ENCODE data around the gene KRTAP16-1. TPM values are rescaled to one million over a fixed set of nuclear protein-coding genes. Genes with fewer than 3 reads are reported as not detected.

Gene KRTAP16-1
- total RNA-seq, 1 experiment from 2014 or later = not detected

DNA sequence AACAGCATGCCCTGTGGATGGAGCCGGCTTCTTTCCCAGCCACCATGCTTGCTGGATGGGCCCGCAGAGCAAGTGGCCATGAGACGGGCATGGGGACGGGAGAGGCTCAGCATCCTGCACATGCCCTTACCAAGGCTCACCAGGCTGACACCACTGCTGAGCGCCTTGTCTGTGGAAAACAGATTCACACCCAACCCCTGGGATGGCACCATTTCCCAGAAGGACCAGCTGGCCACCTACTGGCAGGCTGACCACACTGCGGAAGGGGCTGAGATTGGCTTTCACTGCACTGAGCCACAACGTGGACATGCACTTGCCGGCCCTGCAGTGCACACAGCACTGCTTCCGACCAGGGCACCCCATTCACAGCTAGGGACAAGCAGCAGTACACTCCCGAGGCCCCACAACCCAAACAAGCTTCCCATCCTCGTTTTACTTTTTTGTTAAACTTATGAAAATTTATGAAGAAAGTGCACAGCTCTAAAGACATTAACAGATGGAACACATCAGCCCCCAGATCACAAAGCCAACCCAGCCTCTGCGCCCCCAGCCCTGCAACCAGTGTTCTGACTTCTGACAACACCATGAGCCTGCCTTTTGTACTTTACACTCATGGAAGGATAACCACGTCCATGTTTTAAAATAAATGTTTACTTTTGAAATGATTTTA is 20.3 kb upstream of the KRTAP16-1 start:
- BruUV-seq (replicated peaks) = no TSS peak
- POLR2A ChIA-PET (ENCODE audit: low non-redundant PET) = no interaction called here
- DNase-seq (ENCODE audit: low spot score) = peak; percentile 59

DNA sequence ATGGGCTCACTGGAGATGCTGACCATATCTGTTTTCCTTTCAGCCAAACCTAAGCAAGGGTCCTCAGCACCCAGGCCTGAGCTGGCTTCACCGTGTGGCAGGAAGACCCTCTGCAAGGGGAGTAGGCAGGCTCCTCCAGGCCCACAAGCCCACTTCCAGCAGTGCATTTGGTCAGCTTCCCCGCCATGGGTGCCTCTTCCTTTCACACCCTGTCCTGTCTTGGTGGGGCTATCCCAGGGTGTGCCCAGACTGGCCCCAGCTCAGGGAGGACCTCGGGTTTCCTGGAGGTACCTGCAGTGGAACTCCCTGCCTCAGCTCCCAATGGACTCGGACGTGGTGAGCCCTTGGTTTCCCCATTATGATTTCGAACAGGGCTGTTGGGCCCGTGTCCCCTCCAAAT is 19.1 kb upstream of the KRTAP16-1 start:
- DNase-seq (ENCODE audit: low spot score) = no peak
- Histone ChIP-seq H3K27ac (ENCODE audit: low read depth, low read length, poor library complexity, severe bottlenecking) (no peak overlapping the region), H3K36me3 (ENCODE audit: insufficient read depth, low read length, poor library complexity, severe bottlenecking) (no peaks in the 10 kb centered on the region), H3K9me3 (ENCODE audit: low read depth, low read length, poor library complexity, severe bottlenecking) (no peaks in the 10 kb centered on the region), H3K27me3 (replicated peaks; ENCODE audit: insufficient read depth, low read depth, low read length, poor library complexity) (no peaks in the 10 kb centered on the region), H3K4me1 (ENCODE audit: insufficient read depth, low read length, poor library complexity, severe bottlenecking) (no peaks in the 10 kb centered on the region), H3K4me3 (ENCODE audit: low read depth, low read length, poor library complexity, severe bottlenecking) (no peak overlapping the region)
- ChIA-PET POLR2A (ENCODE audit: low non-redundant PET) (no interaction called here), CTCF (no interaction called here)
- intact Hi-C loops (cut with micrococcal nuclease; ENCODE audit: unreplicated experiment) = loop anchor here (5.0 kb wide), 2 partner anchors 181 to 471 kb away; partner anchors contain the start of gene KRTAP4-5
- no TSS peak for BruUV-seq (replicated peaks)
- TF ChIP-seq EZH2 (IDR thresholded peaks at IDR 0.05; ENCODE audit: borderline replicate concordance, low read depth, low read length, poor library complexity, severe bottlenecking) = no peak
- TF ChIP-seq, protein P1, sequence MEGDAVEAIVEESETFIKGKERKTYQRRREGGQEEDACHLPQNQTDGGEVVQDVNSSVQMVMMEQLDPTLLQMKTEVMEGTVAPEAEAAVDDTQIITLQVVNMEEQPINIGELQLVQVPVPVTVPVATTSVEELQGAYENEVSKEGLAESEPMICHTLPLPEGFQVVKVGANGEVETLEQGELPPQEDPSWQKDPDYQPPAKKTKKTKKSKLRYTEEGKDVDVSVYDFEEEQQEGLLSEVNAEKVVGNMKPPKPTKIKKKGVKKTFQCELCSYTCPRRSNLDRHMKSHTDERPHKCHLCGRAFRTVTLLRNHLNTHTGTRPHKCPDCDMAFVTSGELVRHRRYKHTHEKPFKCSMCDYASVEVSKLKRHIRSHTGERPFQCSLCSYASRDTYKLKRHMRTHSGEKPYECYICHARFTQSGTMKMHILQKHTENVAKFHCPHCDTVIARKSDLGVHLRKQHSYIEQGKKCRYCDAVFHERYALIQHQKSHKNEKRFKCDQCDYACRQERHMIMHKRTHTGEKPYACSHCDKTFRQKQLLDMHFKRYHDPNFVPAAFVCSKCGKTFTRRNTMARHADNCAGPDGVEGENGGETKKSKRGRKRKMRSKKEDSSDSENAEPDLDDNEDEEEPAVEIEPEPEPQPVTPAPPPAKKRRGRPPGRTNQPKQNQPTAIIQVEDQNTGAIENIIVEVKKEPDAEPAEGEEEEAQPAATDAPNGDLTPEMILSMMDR (conservative IDR thresholded peaks at IDR 0.05; ENCODE audit: low read depth, low read length) = no peak

More for the DNA sequence above, 20.3 kb upstream of the KRTAP16-1 start:
- TF ChIP-seq, protein P1 (conservative IDR thresholded peaks at IDR 0.05; ENCODE audit: low read depth, low read length) = peak; percentile 60
- no peak for TF ChIP-seq EZH2 (IDR thresholded peaks at IDR 0.05; ENCODE audit: borderline replicate concordance, low read depth, low read length, poor library complexity, severe bottlenecking)
- no peaks in the 10 kb centered on the region for H3K27me3 ChIP-seq (replicated peaks; ENCODE audit: insufficient read depth, low read depth, low read length, poor library complexity)
- H3K4me1 ChIP-seq (ENCODE audit: insufficient read depth, low read length, poor library complexity, severe bottlenecking) = no peaks in the 10 kb centered on the region
- intact Hi-C loops (cut with micrococcal nuclease; ENCODE audit: unreplicated experiment) = loop anchor here (5.0 kb wide), 2 partner anchors 182 to 472 kb away; partner anchors contain the start of gene KRTAP4-5
- CTCF ChIA-PET = no interaction called here
- no peaks in the 10 kb centered on the region for H3K36me3 ChIP-seq (ENCODE audit: insufficient read depth, low read length, poor library complexity, severe bottlenecking)
- no peak overlapping the region for H3K4me3 ChIP-seq (ENCODE audit: low read depth, low read length, poor library complexity, severe bottlenecking)
- H3K9me3 ChIP-seq (ENCODE audit: low read depth, low read length, poor library complexity, severe bottlenecking) = no peaks in the 10 kb centered on the region
- no peak overlapping the region for H3K27ac ChIP-seq (ENCODE audit: low read depth, low read length, poor library complexity, severe bottlenecking)

- CTCF ChIA-PET = no interaction called here
- Histone ChIP-seq H3K9me3 (ENCODE audit: low read depth, low read length, poor library complexity, severe bottlenecking) (no peaks in the 10 kb centered on the region), H3K27ac (ENCODE audit: low read depth, low read length, poor library complexity, severe bottlenecking) (no peak overlapping the region), H3K4me3 (ENCODE audit: low read depth, low read length, poor library complexity, severe bottlenecking) (no peak overlapping the region), H3K4me1 (ENCODE audit: insufficient read depth, low read length, poor library complexity, severe bottlenecking) (no peaks in the 10 kb centered on the region), H3K27me3 (replicated peaks; ENCODE audit: insufficient read depth, low read depth, low read length, poor library complexity) (no peaks in the 10 kb centered on the region), H3K36me3 (ENCODE audit: insufficient read depth, low read length, poor library complexity, severe bottlenecking) (no peaks in the 10 kb centered on the region)
- DNase-seq (ENCODE audit: low spot score) = no peak
- no peak for TF ChIP-seq EZH2 (IDR thresholded peaks at IDR 0.05; ENCODE audit: borderline replicate concordance, low read depth, low read length, poor library complexity, severe bottlenecking)
- TF ChIP-seq, protein P1 (conservative IDR thresholded peaks at IDR 0.05; ENCODE audit: low read depth, low read length) = no peak
- no TSS peak for BruUV-seq (replicated peaks)
- POLR2A ChIA-PET (ENCODE audit: low non-redundant PET) = no interaction called here
- intact Hi-C loops (cut with micrococcal nuclease; ENCODE audit: unreplicated experiment) = loop anchor here (5.0 kb wide), 2 partner anchors 180 to 470 kb away; partner anchors contain the start of gene KRTAP4-5
These were observed 18.5 kb upstream of the KRTAP16-1 start for GRCh38 chr17:41327411-41328120.
